NCI-H1694 treated with DMSO at 0.1 percent for 48 hours (cell line): Measurements from ENCODE around the gene R3HDM4.

ENCODE experiments used
- DNase-seq: peaks from one replicate; lab custom pipeline; 2025; lab: John Stamatoyannopoulos, UW

The R3HDM4 gene

DNA sequence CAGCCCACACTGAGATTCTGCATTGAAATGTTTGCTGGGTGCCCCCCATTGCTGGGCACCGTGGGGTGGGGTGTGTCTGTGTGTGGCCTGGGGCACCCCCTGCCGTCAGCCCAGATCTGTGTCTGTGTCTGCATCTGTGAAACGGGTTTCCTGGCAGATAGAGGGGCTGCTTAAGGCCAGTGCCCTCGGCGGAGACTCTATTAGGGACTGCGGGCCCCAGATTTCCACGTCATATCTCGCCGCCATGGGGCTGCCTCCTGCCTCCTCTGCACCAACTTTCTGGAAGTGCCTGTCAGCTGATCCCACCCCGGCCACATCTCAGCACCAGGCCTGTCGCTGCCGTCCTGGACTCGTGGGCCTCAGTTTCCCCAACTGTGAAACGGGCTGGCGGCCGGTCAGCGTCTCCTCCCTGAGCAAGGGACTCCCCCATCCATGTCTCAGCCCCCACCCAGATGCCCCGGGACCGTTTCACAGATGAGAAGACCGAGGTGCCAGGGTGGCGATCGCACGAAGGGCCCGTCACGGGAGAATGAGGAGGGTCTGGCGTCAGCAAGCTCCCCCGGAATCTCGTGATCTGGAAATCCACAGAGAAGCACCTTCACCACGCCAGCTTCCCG is 34.2 kb upstream of the R3HDM4 start:
- no peak for DNase-seq

DNA sequence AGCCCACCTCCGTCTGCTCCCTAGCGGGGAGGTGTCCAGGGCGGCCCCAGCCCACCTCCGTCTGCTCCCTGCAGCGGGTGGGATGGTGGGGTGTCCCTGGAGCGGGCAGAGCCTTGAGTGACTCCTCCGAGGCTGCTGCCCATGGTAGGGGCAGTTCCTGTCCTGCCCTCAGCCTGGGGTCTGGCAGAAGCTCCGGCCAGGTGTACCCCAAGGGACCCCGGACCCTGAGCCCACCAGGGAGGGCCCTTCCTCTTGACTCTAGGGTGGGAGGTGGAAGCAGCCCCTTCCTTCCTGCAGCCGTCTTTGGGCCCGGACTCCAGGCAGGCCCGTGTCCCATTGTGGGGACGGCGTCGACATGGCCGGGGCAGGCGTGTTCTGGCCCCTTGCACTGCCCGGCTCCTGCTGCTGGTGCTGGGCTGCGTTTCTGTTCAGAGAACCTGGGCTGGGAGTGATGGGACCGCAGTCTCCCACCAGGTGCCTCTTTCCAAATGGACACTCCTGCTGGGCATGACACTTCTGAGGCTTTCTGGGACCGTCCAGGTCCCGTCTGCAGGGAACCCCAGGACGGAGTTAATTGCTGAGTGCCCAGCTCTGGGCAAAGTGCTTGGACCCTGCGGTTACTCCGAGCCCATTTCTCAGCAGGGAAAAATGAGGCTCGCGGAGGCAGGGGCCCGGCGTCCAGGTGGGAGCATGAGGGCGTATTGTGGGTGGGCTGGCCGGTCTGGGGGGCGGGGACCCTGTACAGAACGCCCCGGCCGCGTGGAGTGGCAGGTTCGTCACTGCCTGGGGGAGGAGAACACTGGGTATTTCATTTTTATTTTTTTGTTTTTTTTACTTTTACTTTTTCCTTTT is 32.6 kb upstream of the R3HDM4 start:
- no peak for DNase-seq

DNA sequence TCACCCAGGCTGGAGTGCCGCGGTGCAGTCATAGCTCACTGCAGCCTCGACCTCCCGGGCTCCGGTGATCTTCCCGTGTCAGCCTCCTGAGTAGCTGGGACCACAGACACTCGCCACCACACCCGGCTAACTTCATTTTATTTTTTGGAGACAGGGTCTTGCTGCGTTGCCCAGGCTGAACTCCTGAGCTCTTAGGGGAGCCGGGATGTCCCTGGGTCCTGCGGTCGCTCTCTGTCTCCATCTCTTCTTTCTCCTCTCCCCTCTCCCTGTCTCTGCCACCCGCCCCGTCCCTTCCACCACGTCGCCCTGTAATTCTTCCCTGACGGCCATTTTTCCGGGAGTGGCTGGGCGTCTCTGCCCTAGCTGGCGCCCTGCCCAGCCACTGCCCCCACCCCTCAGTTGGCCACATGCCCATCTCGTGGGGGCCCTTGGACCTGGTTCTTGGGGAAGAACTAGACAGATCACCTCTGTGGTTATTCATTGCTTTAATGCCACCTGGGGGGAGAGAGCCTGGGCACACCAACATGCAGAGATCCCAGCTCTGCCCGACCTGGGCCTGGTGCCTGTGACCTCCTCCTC is 31.7 kb upstream of the R3HDM4 start:
- no peak for DNase-seq

DNA sequence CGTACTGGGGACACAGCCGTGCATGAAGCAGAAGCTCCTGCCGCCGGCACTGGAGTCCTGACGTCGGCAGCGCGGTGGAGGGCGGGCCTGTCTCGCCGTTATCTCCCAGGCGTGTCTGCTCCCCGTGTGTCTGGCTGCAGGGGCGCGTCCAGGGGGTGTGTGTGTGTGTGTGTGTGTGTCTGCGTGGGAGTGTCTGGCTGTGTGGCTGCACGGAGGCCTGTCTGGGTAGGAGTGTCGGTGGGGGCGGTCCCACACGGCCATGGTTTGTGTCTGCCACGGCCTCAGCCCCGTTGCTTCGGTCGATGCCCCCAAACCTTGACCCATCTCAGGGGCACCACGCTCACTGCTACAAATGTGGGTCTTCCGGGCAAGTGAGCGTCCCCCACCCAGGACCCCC is 31.1 kb upstream of the R3HDM4 start:
- no peak for DNase-seq

DNA sequence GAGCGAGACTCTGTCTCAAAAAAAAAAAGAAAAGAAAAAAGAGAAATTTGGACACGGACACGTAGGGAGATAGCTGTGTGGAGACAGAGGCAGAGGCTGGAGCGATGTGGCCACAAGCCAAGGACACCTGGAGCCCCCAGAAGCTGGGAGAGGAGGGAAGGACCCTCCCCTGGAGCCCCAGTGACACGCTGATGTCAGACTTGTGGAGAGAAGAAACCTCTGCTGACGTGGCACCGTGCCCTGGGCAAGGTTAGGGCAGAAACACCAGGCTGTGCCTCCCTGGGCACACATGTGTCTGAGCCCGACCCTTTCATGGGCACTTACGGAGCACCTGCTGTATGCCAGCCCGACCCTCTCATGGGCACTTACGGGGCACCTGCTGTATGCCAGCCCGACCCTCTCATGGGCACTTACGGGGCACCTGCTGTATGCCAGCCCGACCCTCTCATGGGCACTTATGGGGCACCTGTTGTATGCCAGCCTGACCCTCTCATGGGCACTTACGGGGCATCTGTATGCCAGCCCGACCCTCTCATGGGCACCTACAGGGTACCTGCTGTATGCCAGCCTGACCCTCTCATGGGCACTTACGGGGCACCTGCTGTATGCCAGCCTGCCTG is 30.6 kb upstream of the R3HDM4 start:
- no peak for DNase-seq

DNA sequence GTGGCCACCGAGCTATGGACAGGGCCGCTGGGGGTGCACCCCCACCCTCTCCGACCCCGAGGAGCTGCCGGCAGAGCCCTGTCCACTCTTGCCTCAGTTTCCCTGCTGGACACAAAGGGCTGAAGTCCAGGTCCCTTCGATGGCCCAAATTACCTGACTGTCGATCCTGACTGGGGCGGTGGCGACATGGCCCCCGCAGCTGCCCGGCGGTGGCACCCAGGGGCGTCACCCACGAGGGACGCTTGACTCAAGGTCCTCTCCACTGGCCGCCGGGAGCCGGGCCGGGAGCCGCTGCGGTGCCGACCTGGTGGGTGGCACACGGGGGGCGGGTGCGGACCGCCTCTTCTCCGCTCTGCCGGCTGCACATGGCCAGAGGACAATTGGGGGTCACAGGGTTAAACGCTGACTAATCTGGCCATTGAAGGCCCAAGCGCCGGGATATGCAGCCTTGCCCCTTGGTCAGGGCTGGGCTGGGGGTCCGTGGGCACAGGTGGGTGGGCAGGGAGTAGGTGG is 29.2 kb upstream of the R3HDM4 start:
- DNase-seq = no peak

DNA sequence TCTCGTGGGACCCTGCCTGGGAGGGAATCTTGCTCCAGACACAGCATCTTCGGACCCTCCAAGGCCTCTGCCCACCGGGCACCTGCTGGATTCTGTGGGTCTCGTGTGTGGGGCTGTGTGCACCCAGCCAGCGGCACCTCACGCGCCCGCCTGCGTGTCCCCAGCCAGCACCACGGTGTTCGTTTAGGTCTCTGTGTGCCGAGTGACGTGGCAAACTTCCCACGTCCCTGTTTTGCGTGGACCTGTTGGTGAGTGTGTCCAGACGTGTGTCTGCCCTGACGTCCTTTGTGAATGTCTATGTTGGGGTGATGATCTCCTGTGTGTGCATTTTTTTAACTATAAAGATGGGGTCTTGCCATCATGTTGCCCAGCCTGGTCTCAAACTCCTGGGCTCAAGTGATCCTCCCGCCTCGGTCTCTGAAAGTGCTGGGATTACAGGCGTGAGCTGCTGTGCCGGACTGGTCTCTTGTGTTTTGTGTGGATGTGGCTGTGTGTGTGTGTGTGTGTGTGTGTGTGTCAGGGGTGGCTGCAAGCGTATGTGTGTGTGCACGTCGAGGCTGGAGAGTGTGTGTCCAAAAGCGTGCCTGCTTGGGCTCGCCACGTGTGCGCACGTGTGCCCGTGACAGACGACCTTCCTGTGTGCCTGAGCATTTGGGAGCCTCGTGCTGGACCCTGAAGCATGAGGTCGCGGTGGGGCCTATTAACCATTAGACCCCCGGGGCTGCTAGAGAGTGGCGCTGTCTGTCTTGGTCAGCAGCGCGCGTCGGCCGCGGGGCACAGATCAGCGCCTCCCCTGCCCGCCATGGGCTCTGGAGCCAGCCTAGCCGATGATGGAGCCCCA is 28.5 kb upstream of the R3HDM4 start:
- DNase-seq = no peak

DNA sequence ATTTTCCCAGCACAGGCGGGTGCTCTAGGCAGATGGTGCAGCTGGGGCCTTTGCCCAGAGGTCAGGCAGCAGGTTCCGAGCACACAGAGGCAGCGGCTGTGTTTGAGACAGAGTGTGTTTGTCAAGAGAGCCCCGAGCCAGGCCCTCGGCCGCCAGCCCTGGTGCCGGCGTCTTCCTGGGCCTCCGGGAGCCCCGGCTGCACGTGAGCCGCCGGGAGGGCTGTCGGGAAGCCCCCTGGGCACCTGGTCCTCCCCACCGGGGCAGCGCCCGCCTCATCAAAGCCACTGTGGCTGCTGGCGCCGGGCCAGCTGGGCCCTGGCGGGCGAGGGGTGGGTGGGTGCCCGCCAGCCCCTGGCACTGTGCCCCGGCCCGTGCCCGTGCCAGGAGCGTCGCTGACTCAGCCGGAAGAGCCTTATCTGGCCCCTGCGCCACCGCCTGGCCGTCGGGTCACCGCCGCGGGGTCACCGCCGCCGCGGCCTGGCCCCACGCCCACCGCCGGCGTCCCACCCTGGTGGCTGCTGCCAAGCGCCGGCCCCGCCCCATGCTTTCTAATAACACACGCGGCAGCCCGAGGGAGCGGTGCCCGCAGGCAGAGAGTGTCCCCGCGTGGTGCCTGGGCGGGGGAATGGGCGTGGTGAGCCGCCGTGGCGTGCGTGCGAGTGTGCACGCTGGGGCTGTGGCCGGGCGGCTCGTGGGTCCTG is 27.7 kb upstream of the R3HDM4 start:
- DNase-seq = no peak

DNA sequence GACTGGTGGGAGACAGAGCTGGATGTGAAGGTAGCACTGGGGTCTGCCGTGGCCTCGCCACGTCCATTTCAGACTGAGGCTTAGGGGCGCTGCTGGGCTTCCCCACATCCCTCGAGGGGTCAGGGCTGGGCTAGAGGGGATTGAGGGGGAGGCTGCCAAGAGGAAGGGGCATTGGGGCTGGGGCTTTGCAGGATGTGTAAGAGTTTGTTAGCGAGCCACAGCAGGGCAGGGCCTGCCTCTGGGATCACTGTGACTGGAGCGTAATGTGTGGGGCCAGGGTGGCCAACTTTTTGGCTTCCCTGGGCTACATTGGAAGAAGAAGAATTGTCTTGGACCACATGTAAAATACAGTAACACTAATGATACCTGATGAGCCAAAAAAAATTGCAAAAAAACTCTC is 26.9 kb upstream of the R3HDM4 start:
- no peak for DNase-seq

DNA sequence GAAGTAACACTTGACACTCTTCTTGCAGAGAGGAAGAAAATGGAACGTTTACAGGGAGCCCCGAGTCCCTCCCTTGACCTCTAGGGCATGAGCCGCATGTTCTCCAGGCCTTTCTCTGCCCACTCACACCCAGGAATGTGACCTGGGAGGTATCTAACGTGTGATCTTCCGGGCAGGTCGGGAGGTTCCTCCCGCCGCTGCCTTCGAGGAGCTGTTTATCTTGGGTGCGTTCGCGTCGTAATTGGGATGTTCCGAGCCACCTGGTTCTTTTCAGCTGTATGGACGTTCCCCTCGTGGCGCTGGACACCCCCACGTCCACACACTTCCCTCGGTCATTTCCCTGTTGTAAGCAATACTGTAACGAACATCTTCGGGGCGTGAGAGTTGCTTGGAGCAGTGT is 26.4 kb upstream of the R3HDM4 start:
- DNase-seq = no peak

DNA sequence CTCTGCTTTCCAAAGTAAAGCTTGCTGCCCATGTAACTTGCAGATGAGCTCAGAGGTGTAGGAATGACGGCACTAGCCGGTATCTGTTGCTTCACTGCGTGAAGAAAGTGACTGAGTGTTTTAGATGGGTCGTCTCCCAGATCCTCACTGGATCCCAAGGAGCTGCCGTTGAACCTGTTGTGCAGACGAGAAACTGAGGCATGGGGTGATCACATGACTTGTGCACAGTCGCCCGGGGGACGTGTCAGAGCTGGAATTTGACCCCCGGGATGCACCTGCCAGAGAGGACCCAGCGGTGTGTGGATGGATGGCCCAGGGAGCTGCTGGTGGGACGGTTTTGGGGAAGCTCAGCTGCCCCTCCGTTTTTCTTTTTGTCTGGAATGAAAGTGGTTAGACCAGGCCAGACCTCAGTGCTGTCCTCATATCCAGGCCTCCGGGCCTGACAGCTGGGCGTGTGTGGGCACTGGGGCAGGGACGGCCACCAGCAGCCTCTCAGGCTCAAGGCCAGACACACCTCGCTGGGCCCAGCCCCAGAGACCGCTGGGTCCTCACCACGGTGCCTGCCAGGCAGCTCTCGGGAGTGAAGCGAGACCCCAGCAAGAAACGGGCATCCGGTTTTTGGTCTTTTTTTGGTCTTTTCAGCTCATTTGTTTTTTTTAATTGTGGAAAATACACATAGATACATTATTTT is 25.4 kb upstream of the R3HDM4 start:
- no peak for DNase-seq

DNA sequence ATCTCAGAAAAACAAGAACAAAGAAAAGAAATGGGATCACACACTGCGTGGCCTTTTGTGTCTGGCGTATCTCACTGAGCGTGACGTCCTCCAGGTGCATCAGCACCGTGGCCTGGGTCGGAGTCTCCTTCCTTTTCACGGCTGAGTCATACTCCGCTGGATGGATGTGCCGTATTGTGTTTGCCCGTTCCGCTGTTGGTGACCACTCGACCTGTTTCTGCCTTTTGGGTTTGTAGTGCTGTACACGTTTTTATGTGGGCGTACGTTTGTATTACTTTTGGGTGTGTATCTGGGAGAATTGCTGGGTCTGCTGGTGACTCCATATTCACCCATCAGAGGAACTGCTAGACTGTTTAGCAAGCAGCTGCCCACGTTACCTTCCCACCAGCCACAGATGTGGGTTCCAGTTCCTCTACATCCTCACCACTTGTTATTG is 24.3 kb upstream of the R3HDM4 start:
- no peak for DNase-seq

DNA sequence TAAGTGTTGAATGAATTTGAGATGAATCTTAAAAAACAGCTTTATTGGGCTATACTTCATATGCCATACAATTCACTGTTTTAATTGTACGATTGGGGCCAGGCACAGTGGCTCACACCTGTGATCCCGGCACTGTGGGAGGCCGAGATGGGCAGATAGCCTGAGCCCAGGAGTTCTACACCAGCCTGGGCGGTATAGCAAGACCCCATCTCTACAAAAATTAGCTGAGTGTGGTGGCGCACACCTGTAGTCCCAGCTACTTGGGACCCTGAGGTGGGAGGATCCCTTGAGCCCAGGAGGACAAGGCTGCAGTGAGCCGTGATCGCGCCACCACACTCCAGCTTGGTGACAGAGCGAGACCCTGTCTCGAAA is 23.1 kb upstream of the R3HDM4 start:
- no peak for DNase-seq

DNA sequence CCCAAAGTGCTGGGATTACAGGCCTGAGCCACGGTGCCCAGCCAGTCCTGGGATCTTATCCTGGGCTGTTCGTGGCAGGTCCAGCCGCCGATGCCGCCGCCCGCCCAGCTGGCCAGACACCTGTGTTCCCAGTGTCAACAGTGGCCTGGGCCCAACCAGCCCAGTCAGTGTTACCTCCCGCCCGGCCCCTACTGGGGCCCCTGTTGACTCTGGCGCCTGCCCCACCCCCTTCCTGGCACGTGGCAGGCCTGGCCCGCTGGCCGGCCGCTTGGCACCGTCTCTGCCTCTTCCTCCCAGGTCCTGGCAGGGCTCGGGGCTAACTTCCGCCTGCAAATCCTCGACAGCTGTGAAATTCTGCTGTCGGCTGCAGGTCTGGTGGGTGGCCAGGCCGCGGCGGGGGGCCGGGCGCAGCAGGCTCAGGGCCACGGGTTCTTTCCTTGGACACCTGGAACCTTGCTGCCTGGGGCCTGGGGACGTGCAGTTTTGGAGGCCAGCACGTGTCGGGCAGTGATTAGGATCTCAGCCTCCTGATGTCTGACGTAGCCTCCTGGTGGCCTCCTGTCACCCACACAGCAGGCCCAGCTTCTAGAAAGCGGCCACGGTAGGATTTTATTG is 22.0 kb upstream of the R3HDM4 start:
- DNase-seq = no peak

DNA sequence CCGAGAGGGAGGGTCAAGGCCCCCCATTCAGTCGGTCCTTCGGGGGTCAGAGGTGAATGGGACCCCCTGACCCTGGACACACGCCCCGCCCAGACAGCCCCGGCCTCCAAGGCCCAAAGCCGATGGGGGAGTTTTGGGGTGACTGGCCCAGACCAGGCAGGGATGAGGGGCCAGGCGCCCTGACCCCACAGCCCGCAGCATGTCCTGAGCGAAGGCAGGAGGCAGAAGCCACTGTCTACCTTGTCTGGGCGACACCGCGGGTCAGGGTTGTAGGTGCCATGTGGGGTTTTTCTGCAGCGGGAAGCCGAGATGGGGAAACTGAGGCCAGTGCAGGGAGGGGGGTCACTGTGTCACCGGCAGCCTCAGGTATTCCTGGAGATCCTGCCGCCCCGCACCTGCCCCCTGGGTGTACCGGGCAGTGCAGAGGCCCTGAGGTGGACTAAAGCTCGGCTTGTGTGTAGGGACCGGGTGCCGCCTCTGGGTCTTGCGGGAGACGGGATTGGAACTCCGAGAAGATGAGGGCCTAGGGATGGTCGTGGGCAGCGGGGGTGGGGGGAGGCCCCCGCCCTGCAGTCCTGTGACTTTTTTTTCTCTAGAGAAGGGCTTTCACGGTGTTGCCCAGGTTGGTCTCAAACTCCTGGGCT is 21.3 kb upstream of the R3HDM4 start:
- no peak for DNase-seq

DNA sequence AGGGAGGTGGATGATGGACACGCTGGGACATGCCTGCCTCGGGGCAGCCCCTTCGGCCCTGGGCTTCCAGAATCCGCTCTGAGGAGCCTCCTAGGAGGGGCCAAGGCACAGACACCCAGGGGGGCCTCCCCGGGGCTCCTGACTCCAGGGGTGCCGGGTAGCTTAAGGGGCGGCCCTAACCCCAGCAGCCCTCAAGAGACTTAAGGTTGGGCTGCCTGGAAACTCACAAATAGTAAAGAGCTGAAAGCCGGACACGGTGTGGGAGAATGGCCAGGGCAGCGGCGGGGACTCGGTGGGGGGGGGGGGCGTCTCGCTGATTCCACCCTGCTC is 20.5 kb upstream of the R3HDM4 start:
- no peak for DNase-seq

DNA sequence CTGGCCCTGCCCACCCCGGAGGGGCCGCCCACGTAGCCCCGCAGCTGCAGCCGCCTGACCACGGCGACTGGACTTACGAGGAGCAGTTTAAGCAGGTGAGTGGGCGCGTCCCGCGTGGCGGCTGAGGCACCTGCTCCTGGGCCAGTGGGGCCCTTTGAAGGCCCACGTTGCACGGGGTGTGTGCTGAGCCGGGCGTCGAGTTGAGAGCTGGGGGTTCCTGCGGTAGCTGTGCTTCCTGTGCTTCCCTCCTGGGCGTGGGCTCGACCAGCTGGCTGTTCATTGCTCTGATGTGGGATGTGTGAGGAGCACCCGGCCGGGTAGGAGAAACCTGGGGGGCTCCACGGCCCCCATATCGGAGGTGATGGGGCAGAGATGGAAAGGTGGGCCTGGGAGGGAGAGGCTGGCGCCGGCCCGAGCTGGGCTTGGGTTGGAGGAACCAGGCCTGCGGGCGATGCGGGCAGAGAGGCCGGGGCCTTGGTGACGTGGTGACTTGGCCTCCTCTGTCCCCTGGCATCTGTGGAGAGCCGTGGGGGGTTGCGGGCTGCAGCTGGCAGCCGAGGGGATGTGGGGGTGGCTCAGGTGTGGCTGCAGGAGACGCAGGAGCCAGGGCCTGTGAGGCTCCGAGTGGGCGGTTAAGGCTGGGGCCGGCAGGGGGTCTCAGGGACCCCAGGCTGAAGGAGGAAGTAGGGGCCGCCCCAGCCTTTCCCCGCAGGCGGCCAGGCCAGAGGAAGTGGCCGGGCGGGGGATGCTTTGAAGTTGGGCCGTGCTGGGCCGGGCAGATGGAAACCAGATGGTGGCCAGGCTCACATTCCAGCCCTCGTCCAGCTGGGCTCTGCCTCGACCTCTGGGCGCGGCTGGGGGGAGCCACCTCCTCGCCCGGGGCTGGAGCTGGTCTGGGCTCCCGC is 19.9 kb upstream of the R3HDM4 start:
- DNase-seq = no peak

DNA sequence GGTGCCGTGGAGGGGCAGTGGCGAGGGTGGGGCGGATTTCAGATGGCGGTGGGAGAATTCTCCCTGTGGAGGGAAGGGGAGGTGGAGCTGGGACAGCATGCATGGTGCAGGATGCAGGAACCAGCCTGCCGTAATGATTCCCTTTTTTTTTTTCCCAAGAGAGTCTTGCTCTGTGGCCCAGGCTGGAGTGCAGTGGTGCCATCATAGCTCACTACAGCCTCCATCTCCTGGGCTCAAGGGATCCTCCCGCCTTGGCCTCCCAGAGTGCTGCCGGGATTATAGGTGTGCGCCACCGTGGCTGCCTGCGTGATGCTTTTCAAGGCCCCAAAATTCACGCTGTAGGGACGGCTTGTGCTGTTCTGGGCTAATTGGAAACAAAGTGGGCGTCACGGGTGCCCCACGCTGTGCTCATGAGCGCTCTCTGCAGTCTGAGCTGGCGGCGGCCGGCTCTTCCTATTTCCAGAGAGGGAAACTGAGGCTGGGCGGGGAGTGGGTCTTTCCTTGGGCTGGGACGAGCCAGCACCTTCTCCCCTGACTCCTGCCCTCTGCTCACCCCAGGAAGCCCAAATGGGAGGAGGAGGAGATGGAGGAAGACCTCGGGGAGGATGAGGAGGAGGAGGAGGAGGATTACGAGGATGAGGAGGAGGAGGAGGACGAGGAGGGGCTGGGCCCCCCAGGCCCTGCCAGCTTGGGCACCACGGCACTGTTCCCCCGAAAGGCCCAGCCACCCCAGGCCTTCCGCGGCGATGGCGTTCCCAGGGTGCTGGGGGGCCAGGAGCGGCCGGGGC is 19.0 kb upstream of the R3HDM4 start:
- DNase-seq = no peak
